Measurements from ENCODE around the gene RSPH6A. TPM values are rescaled to one million over a fixed set of nuclear protein-coding genes. Genes with fewer than 3 reads are reported as not detected.
A peak's percentile ranks its signal among the peaks of the same experiment; 100 is the strongest.

The RSPH6A gene
- total RNA-seq, 1 experiment from 2014 or later: 0.52 TPM

DNA sequence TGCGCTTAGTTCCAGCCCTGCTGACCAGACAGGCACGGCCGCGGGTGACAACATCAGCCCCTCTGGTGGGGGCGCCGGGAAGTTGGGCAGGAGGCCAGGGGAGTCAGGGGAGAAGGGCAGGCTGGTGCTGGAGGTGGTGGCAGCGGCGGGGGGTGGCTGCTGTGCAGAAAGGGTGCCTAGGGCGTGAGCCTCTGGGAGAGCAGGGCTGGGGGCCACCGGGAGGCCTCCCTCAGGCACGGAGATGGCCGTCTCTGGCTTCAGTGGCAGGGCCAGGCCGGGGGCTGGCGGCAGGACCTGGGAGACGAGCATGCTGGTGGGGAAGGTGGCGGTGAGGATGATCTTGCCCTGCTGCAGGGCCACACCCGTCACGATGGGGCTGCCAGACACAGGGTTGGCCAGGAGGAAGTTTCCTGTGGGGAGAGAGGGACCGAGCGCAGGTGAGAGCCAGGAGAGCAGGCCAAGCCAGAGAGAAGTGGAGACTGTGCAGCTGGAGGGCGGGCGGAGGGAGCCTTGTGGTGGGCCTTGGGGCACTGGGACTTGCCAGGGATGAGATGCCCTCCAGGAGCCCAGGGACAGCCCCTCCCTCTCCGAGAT lies 49.3 kb downstream of the RSPH6A start:
- CTCF ChIA-PET: interaction anchor here (0.5 kb wide), 1 partner anchor 17 kb away, joined by 3 read pairs; the partner anchor contains the start of gene DMPK
- intact Hi-C loops (cut with micrococcal nuclease; ENCODE audit: unreplicated experiment): loop anchor here (5.0 kb wide), 1 partner anchor 48 kb away; no protein-coding TSS in a partner anchor

GRCh38 chr19:45764945-45765701 lies 50.0 kb downstream of the RSPH6A start:
- Mint-ChIP-seq H3K27ac (ENCODE audit: unreplicated experiment) (peak overlapping the region; percentile 50), H3K36me3 (ENCODE audit: insufficient read depth, unreplicated experiment) (peaks cover 45% of the 10 kb centered on the region), H3K9me3 (ENCODE audit: low read depth, unreplicated experiment) (no peaks in the 10 kb centered on the region), H3K4me1 (ENCODE audit: low read depth, unreplicated experiment) (peaks cover 8% of the 10 kb centered on the region), H3K27me3 (ENCODE audit: unreplicated experiment) (no peaks in the 10 kb centered on the region), H3K4me3 (ENCODE audit: low read depth, unreplicated experiment) (peak overlapping the region; percentile 84)
- intact Hi-C loops (cut with micrococcal nuclease; ENCODE audit: unreplicated experiment): loop anchor here (5.0 kb wide), 1 partner anchor 48 kb away; no protein-coding TSS in a partner anchor
- TSS peak; percentile 18 for BruUV-seq (replicated peaks)
- CTCF ChIA-PET: interaction anchor here (0.5 kb wide), 1 partner anchor 49 kb away, joined by 3 read pairs; no protein-coding TSS in a partner anchor
- DNase-seq: no peak
- TF ChIP-seq, protein P1, sequence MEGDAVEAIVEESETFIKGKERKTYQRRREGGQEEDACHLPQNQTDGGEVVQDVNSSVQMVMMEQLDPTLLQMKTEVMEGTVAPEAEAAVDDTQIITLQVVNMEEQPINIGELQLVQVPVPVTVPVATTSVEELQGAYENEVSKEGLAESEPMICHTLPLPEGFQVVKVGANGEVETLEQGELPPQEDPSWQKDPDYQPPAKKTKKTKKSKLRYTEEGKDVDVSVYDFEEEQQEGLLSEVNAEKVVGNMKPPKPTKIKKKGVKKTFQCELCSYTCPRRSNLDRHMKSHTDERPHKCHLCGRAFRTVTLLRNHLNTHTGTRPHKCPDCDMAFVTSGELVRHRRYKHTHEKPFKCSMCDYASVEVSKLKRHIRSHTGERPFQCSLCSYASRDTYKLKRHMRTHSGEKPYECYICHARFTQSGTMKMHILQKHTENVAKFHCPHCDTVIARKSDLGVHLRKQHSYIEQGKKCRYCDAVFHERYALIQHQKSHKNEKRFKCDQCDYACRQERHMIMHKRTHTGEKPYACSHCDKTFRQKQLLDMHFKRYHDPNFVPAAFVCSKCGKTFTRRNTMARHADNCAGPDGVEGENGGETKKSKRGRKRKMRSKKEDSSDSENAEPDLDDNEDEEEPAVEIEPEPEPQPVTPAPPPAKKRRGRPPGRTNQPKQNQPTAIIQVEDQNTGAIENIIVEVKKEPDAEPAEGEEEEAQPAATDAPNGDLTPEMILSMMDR (IDR thresholded peaks at IDR 0.05; ENCODE audit: unreplicated experiment): no peak

More for the DNA sequence above, 49.3 kb downstream of the RSPH6A start:
- no TSS peak for BruUV-seq (replicated peaks)
- H3K27ac Mint-ChIP-seq (ENCODE audit: unreplicated experiment): peak overlapping the region; percentile 50
- peaks cover 52% of the 10 kb centered on the region for H3K36me3 Mint-ChIP-seq (ENCODE audit: insufficient read depth, unreplicated experiment)
- no peaks in the 10 kb centered on the region for H3K27me3 Mint-ChIP-seq (ENCODE audit: unreplicated experiment)
- peak overlapping the region; percentile 84 for H3K4me3 Mint-ChIP-seq (ENCODE audit: low read depth, unreplicated experiment)
- H3K4me1 Mint-ChIP-seq (ENCODE audit: low read depth, unreplicated experiment): peaks cover 15% of the 10 kb centered on the region
- TF ChIP-seq, protein P1 (IDR thresholded peaks at IDR 0.05; ENCODE audit: unreplicated experiment): no peak
- no peak for DNase-seq
- no peaks in the 10 kb centered on the region for H3K9me3 Mint-ChIP-seq (ENCODE audit: low read depth, unreplicated experiment)

GRCh38 chr19:45764475-45764874 lies 50.6 kb downstream of the RSPH6A start:
- TF ChIP-seq, protein P1 (IDR thresholded peaks at IDR 0.05; ENCODE audit: unreplicated experiment): no peak
- Mint-ChIP-seq H3K27me3 (ENCODE audit: unreplicated experiment) (no peaks in the 10 kb centered on the region), H3K27ac (ENCODE audit: unreplicated experiment) (no peak overlapping the region), H3K9me3 (ENCODE audit: low read depth, unreplicated experiment) (no peaks in the 10 kb centered on the region), H3K4me1 (ENCODE audit: low read depth, unreplicated experiment) (peaks cover 1% of the 10 kb centered on the region), H3K36me3 (ENCODE audit: insufficient read depth, unreplicated experiment) (peaks cover 39% of the 10 kb centered on the region), H3K4me3 (ENCODE audit: low read depth, unreplicated experiment) (no peak overlapping the region)
- CTCF ChIA-PET: interaction anchor here (0.5 kb wide), 1 partner anchor 50 kb away, joined by 3 read pairs; no protein-coding TSS in a partner anchor
- no TSS peak for BruUV-seq (replicated peaks)
- intact Hi-C loops (cut with micrococcal nuclease; ENCODE audit: unreplicated experiment): no loop called here
- no peak for DNase-seq

DNA sequence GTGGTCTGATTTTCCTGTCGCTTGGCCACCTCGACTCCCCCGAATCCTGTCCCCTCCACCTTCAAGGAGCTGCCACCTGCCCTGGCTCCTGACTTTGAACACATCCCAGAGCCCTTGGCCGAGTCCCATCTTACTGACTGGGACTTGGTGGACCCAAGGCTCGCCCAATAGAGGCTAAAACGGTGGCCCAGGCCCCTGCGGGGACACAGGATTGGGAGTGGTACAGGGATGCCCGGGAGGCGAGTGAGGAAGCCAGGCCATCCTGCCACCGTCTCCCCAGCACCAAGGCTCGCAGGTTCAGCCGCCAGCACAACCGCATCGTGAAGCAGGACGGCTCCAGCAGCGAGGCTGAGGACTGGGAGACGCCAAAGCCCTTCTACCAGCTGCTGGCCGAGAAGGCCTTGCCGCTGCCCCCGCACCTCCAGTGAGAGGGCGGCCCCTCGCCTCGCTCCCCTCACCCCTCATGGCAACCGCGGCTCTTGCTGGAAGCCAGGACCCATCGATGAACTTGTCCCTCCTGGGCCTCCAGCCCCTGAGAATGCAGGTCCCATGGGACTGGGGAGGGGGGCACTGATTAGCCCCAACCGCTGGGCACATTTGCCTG lies 51.3 kb downstream of the RSPH6A start:
- Mint-ChIP-seq H3K4me1 (ENCODE audit: low read depth, unreplicated experiment) (no peaks in the 10 kb centered on the region), H3K27ac (ENCODE audit: unreplicated experiment) (no peak overlapping the region), H3K27me3 (ENCODE audit: unreplicated experiment) (peaks cover 4% of the 10 kb centered on the region), H3K9me3 (ENCODE audit: low read depth, unreplicated experiment) (no peaks in the 10 kb centered on the region), H3K36me3 (ENCODE audit: insufficient read depth, unreplicated experiment) (peaks cover 32% of the 10 kb centered on the region), H3K4me3 (ENCODE audit: low read depth, unreplicated experiment) (no peak overlapping the region)
- CTCF ChIA-PET: interaction anchor here (0.6 kb wide), 1 partner anchor 33 kb away, joined by 5 read pairs; the partner anchor contains the start of gene FBXO46
- TF ChIP-seq, protein P1 (IDR thresholded peaks at IDR 0.05; ENCODE audit: unreplicated experiment): no peak
- DNase-seq: no peak
- intact Hi-C loops (cut with micrococcal nuclease; ENCODE audit: unreplicated experiment): no loop called here
- BruUV-seq (replicated peaks): no TSS peak
